Fibroblast of the conjunctiva (primary cell): ENCODE results near the gene FMN1.
A peak's percentile ranks its signal among the peaks of the same experiment; 100 is the strongest.

Experiments used
- DNase-seq: peaks from one replicate; pipeline ENCODE4 v3.0.0-alpha.2; 2010; ENCODE audit warnings: low read depth

FMN1 gene

DNA sequence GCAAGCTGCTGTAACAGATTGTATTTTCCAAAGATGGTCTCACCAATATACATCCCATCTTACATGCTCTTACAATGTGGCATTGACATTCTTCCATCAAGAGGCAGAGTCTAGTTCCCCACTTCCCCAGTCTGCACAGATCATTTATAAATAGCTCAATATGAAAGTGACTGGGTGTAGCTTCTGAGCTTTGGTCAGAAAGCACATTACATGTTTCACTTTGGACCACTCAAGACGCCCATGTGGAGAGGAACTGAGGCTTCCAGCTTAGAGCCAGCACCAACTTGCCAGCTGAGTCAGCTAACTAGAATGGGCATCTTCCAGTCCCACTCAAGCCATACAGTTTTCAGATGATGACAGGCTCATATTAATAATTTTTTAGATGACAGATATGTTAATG is 431.2 kb downstream of the FMN1 start:
- no peak for DNase-seq

DNA sequence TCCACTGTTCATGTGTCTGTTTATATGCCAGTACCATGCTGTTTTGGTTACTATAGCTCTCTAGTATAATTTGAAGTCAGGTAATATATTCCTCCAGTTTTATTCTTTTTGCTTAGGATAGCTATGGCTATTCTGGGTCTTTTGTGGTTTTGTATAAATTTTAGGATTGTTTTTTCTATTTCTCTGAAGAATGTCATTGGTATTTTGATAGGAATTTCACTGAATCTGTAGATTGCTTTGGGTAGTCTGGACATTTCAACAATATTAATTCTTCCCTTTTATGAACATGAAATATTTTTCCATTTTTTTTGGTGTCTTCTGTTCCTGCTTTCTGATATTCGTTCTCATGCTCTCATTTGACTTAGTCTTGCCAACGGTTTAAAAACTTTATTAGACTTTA is 437.1 kb downstream of the FMN1 start:
- no peak for DNase-seq

DNA sequence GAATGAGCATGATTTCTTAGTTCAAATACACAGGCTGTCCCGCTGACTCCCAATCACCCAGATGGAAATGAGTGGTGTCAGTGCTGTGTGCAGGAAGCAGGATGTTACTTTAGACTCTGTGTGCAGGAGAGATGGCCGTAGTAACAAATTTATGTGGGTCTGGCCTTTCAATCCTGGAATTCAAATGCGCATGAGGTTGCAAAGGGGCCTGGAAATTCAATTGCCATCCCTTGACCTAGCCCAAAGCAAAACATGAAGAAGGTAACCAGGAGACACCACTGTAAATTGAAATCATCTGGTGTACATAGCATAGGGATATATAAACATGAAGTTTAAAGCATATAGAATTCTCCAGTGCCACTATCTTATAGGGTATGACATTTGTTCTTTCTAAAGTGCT is 443.5 kb downstream of the FMN1 start:
- no peak for DNase-seq

DNA sequence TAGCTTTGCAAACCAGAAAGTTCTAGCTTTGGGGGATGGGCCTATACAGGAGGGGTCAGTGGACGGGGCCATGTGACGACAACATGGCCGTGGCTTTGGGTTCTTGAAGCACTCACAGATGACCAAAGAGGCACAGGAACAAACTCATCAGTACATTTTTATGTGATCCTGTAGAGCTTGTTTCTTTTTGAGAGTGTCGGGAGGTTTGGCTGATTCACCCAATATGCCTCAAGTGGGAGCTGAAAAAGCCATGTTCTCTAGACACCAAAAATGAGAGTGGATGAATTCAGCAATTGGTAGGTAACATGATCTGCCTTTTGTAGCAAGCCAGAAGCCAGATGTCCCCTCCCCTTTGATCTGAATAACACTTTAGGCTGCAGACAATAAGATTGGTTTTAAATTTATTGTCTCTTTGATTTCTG is 446.6 kb downstream of the FMN1 start:
- no peak for DNase-seq

DNA sequence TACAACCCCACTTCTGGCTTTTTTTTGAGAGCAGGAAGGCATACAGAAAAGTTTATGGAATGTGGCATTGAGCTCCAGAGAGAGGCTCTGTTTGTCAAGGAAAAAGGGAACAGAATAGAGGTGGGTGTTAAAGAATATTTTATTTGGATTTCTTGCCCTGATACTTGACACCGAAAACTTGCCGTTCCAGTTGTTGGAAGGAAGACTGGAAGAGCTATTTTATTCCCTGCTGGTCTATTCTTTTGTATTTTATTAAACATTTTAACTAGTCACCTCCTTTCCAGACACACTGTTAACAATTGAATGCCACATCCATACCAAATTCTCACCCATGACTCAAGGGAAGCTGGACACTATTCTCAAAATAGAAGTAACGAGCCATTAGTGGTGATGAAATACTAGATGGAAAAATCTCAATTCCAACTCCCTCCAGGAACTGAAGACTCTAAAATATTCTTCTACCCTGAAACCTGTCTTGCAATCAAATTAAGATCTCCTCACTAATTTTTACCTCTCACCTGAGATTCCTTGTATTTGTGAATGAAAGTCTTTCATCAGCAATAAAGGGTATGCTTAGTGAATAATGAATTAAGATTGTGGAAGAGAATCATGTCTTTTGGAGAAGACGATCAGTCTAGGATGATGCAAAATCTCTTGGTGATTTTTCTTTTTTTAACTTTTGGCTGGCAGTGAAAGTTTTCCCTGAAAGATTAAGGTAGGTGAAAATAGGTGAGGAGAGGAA is 448.2 kb downstream of the FMN1 start:
- no peak for DNase-seq

DNA sequence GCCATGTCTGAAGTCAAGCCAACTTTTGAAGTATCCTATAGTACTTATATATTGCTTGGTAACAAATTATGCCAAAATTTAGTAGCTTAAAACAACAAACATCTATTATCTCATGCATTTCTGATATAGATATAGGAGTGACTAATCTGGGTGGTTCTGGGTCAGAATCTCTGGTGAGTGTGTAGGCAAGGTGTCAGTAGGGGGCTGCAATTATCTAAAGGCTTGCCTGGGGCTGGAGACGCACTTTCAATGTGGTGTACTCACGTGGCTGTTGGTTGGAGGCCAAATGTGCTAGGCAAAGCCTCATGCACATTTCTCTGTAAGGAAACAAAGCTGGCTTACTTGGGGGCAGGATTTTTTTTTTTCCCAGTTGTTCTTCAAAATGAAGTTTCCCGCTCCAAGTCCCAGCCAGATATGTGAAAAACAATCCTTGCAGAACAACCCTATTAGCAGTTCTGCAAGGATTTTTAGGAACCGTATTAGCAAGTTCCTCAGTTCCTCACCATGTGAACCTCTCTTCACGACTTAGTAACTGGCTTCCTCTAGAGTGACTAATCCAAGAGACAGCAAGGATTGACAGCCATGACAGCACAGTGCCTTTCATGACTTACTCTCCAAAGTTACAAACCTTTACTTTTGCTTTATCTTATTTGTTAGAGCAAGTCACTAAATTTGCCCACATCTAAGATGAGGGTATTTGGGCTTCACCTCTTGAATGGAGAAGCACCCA is 450.9 kb downstream of the FMN1 start:
- peak; percentile 1 for DNase-seq

DNA sequence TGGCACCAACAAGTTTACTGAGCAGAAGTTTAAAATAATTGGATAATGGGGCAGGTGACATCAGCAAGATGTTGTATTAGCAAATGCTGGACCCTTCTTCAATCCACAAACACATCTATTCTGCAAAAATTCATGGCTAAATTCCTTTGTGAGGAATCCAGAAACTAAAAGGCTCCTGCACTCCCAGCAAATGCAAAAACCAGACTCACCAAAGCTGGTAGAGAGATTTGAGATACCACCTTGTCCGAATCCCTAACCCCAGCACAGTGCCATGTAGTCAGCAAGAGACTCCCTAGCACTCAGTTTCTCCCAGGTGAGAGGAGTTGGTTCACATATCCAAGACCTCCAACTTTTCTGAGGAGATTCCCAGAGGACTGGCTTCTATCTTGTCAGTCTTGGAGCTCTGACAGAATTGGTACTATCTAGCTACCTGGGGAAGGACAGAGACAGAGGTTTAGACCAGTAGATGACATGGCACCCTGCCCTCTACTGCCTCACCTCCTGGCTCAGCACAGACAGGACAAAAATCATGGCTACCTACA is 454.9 kb downstream of the FMN1 start:
- DNase-seq = no peak

DNA sequence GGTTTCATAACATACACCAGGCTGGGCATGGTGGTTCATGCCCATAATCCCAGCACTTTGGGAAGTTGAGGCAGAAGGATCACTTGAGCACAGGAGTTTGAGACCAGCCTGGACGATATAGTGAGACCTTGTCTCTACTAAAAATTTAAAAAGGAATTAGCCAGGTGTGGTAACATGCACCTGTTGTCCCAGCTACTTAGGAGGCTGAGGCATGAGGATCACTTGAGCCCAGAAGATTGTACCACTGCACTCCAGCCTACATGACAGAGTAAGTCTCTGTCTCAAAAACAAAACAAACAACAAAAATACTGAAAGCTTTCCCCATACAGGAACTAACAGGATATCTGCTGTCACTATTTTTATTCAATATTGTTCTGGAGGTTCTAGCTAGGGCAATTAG is 455.8 kb downstream of the FMN1 start:
- no peak for DNase-seq

DNA sequence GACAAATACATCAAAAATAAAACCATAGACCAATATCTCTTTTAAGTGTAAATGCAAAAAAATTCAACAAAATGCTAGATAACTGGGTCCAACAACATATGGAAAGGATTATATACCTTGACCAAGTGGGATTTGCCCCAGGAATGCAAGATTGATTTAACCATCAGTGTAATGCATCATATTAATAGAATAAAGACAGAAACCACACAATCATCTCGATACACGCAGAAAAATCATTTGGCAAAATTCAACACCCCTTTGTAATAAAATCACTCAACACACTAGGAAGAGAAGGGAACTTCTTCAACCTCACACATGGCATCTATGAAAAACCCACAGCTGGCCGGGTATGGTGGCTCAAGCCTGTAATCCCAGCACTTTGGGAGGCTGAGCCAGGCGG is 457.2 kb downstream of the FMN1 start:
- no peak for DNase-seq

DNA sequence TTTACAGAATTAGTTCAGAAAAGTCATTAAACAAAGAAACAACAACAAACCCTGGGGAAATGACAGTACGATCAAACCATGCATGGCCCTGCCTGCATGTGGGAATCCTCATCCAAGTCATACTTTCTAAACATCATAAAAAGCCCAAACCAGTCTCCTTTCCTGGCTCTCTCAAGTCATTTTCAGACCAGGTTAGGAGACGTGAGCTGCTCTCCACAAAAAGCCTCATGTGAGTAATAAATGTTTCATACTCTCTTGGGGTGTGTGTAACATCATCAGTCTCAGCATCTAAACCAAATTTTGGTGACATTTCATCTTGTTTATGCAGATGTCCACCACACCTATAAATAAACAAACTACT is 457.8 kb downstream of the FMN1 start:
- DNase-seq = no peak

DNA sequence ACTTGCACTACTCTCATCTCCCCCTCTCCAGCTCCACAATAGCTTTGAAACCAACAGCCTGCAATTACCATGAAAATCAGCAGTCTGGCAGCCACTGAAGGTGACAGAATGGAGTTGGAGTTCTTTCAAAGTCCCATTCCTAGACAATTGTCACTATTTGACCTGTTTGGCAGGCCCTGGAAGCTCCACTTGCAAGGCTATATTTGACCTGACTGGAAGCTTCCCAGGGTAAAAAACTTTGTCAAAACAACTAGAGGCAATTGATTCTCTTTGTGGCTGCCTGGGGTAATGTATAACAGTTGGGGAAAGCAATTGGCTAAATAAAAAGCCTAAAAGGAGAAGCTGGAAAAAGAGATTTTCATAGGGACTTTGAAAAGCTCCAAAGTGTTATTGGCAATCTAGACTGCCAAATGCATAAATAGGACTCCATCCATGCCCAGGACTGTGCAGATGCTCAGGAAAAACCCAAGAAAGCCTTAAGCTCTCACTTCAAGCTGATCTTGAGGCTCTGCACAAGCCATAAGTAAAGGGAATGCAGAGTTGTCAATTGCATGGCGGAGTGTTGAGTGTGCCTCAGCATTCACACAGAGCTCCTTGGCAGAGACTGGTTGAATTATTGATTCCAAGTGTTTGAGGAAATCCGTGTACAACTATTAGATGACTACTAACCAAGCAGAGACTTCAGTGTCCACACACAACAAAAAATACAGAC is 458.4 kb downstream of the FMN1 start:
- DNase-seq = no peak

DNA sequence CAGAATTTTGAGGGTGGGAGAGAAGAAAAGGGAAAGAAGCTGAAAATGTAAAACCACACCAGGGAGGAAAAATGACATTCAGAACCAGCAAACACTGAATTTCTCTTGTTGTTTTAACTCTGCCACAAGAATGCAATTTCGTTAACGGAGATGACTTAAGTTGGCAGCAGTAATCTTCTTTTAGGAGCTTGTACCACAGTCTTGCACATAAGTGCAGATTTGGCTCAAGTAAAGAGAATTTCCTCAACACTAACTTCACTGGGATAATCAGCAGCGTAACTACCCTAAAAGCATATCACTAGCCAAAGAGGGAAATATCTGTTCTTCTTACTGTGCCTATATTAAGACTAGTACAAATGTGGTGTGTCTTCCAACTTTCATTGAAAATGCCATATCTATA is 461.2 kb downstream of the FMN1 start:
- no peak for DNase-seq

DNA sequence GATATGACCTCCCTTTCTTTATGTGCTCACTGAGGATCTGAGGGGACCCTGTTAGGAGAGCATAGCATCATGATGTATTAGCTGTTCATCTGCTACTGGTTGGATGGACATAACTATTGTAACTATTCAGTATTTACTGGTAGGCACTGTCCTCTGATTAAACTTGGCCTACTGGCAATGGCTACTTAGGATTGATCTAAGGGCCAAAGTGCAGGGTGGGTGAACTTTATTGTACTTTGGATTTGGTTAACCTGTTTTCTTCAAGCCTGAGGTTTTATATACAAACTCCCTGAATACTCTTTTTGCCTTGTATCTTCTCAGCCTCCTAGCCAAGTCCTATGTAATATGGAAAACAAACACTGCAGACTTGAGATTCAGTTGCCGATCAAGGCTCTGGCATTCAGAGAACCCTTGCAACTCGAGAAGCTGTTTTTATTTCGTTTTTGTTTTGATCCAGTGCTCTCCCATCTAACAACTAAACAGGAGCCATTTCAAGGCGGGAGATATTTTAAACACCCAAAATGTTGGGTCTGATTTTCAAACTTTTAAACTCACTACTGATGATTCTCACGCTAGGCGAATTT is 461.8 kb downstream of the FMN1 start:
- DNase-seq = no peak

DNA sequence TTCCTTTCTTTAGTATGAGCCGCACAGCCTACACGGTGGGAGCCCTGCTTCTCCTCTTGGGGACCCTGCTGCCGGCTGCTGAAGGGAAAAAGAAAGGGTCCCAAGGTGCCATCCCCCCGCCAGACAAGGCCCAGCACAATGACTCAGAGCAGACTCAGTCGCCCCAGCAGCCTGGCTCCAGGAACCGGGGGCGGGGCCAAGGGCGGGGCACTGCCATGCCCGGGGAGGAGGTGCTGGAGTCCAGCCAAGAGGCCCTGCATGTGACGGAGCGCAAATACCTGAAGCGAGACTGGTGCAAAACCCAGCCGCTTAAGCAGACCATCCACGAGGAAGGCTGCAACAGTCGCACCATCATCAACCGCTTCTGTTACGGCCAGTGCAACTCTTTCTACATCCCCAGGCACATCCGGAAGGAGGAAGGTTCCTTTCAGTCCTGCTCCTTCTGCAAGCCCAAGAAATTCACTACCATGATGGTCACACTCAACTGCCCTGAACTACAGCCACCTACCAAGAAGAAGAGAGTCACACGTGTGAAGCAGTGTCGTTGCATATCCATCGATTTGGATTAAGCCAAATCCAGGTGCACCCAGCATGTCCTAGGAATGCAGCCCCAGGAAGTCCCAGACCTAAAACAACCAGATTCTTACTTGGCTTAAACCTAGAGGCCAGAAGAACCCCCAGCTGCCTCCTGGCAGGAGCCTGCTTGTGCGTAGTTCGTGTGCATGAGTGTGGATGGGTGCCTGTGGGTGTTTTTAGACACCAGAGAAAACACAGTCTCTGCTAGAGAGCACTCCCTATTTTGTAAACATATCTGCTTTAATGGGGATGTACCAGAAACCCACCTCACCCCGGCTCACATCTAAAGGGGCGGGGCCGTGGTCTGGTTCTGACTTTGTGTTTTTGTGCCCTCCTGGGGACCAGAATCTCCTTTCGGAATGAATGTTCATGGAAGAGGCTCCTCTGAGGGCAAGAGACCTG is 463.5 kb downstream of the FMN1 start:
- peak; percentile 2 for DNase-seq

DNA sequence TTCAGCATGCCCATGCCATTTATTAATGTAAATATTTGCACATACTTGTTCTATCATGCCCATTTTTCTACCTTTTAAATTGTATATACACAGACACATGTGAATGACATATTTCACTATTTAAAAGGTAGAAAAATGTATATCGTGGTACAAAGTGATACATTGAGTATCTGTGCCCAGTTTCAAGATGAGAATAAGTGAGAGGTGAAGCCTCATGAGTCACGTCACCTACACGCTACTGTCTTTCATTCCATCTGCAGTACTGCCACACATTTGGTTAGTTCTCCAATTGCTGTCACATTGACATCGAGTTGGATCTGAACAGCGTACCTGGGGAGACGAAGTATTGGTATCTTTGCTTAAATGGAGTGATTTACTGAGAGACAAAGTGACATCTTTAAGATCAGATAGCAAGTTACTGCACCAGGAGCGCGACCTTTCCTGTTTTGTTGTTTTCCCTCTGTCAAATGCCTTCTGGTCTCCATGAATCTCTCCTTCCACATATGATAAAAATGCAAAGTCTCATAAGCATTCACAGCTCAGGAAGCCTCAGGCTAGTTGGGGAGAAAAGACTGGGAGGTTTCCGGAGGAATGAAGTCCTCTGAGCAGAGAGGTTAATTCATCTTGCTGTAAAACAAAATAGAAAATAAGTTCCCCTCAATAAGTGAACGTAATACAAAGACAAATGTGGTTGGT is 464.7 kb downstream of the FMN1 start:
- no peak for DNase-seq

DNA sequence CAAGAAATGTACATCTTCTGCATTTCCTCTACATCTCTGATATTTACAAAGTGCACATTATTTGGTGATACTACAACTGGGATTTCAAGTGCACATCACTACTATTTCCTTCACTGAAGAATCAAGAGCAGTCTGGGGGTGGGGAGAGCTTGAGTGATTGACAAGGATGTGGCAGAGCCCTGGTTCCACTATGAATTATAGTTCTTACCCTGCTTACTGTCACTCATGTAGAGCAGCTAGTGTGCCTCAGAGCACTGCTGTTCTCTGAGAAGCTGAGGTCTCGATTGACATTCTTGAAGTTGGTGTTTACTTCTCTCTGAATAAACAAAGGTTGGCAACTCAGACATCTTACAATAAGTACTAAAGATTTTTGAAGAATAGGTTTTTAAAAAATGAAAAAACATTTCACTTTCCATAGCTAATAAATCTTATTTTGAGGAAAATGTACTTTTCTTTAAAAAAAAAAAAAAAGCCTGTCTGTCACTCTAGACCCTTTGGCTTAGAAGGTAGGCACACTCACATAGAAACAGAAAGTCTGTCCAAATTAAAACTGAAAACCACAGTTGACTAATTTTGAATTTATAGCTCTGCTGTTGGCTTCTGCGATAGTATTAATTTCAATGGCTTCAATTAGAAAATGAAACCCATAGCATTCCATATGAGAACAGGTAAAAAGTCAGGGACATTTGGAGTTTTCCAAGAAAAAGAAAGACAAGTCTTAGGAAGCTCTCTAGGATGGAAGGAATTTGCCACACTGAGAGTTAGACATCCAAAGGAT is 471.2 kb downstream of the FMN1 start:
- no peak for DNase-seq

DNA sequence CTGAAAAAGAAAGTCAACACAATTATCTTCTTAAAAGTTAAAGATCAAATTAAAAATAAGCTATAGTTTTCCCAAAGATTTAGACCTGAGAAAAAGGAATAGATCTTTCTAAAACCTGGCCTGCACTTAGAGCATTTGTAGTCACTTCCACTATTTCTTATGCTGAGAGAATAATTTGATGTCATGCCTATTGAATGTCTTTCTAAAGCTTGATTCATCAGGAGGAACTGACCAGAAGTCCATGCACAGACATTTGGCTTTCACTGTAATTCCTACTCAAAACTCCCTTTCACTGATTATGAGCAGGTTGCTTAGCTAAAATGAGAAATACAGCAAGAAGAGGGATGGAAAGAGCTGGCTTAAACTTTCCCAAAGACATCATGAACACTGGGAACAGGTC is 472.4 kb downstream of the FMN1 start:
- no peak for DNase-seq

DNA sequence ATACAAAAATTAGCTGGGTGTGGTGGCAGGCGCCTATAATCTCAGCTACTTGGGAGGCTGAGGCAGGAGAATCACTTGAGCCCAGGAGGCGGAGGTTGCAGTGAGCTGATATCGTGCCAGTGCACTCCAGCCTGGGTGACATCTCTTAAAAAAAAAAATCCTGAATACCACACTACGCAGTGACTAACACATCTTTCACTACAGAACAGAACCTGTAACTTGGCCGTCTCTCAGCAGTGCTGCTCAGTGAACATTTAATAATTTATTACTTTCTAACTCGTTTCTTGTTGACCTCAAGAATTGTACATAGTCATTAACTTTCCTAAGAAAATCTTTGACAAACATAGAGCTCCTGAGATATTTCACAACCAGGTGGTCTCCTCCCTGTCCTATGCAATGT is 472.9 kb downstream of the FMN1 start:
- DNase-seq = no peak

DNA sequence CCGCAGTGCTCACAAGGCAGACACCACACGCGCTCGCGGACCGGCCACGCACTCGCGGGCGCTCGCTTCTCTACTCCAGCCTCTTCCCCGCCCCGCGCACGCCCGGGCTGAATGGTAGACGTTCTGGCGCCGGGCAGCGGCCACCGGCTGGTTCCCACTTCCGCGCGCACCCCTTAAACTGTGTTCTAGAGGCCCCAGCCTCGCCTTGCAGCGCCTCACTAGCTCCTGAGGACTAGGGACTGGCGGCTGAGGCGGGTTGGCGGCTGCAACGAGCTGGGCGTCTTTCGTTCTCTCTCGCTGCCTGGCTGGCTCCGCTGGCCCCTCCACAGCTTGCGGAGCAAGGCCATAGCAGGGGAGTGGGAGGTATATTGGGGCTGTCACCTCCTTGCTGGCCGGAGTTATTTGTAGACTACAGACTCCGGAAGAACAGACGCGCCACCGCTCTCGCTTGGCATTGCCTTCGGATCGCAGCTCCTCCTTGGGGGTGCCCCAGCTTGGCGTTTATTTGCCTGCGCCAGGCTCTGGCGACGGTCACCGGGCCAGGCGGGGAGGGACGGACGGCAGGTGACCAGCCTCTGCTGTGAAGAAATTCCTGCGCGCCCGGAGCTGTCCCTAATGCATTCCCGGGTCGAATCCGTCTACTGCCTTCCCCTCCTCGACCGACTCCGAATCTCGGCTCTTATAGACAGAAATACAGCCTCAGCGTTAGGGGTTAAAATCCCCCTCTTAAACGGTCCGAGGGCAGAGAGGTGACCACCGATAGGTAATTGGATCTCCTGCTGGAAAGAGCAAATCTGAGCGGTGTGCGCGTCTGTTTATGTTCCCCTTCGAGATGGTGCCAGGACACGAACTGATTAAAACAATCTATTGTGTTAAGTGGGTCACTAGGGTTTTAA is 475.4 kb downstream of the FMN1 start:
- DNase-seq = no peak
